Stimulated activated effector memory CD8-positive, alpha-beta T cell treated with anti-CD3 and anti-CD28 coated beads, Interleukin-12 subunit alpha, Interleukin-12 subunit beta, amount 100 ng/mL, for 72 hours (primary cell): ENCODE data around the gene CEP85.
A peak's percentile ranks its signal among the peaks of the same experiment; 100 is the strongest.

ENCODE experiments used
- ATAC-seq: fragments of 150-1000 bp; cut with Tn5 transposase; 2 replicates; pipeline ENCODE4 v1.10.0; 2021
- DNase-seq, 2 donors: peaks; one replicate each; pipeline ENCODE4 v3.0.0; 2021 to 2022; ENCODE audit warnings: low spot score in 2 of 2
- H3K27ac Mint-ChIP-seq: one replicate; pipeline ENCODE4 v1.8.0; 2022; ENCODE audit warnings: mild to moderate bottlenecking, mixed read lengths
- H3K36me3 Mint-ChIP-seq: one replicate; pipeline ENCODE4 v1.8.0; 2022; ENCODE audit warnings: mild to moderate bottlenecking, mixed read lengths
- H3K4me1 Mint-ChIP-seq: one replicate; pipeline ENCODE4 v1.8.0; 2022; ENCODE audit warnings: mixed read lengths
- H3K4me3 Mint-ChIP-seq: one replicate; pipeline ENCODE4 v1.8.0; 2022; ENCODE audit warnings: mild to moderate bottlenecking, mixed read lengths
- H3K9me3 Mint-ChIP-seq: one replicate; pipeline ENCODE4 v1.8.0; 2022; ENCODE audit warnings: mixed read lengths

The CEP85 gene

GRCh38 chr1:26257222-26257621 is 23.2 kb downstream of the CEP85 start:
- Mint-ChIP-seq H3K4me1 (peaks cover 6% of the 10 kb centered on the region), H3K9me3 (no peaks in the 10 kb centered on the region), H3K36me3 (peaks cover 87% of the 10 kb centered on the region), H3K27ac (no peak overlapping the region), H3K4me3 (no peak overlapping the region)
- ATAC-seq: no peak
- DNase-seq: no peak

- H3K4me1 Mint-ChIP-seq: no peaks in the 10 kb centered on the region
- no peaks in the 10 kb centered on the region for H3K9me3 Mint-ChIP-seq
- ATAC-seq (no peak), DNase-seq (no peak)
- H3K27ac Mint-ChIP-seq: no peak overlapping the region
- peaks cover 98% of the 10 kb centered on the region for H3K36me3 Mint-ChIP-seq
- no peak overlapping the region for H3K4me3 Mint-ChIP-seq
Observed at GRCh38 chr1:26259005-26259404, 25.0 kb downstream of the CEP85 start.

- DNase-seq (no peak), ATAC-seq (no peak)
- no peaks in the 10 kb centered on the region for H3K9me3 Mint-ChIP-seq
- H3K4me3 Mint-ChIP-seq: no peak overlapping the region
- H3K27ac Mint-ChIP-seq: no peak overlapping the region
- peaks cover 98% of the 10 kb centered on the region for H3K36me3 Mint-ChIP-seq
- no peaks in the 10 kb centered on the region for H3K4me1 Mint-ChIP-seq
Observed at GRCh38 chr1:26259578-26259977, 25.6 kb downstream of the CEP85 start.

GRCh38 chr1:26263212-26263611 is 29.2 kb downstream of the CEP85 start:
- H3K36me3 Mint-ChIP-seq: peaks cover 92% of the 10 kb centered on the region

GRCh38 chr1:26265405-26265804 is 31.4 kb downstream of the CEP85 start:
- Mint-ChIP-seq H3K9me3 (peaks cover 6% of the 10 kb centered on the region), H3K4me3 (no peak overlapping the region), H3K4me1 (no peaks in the 10 kb centered on the region), H3K36me3 (peaks cover 93% of the 10 kb centered on the region), H3K27ac (no peak overlapping the region)
- ATAC-seq: no peak
- no peak for DNase-seq

More at GRCh38 chr1:26263212-26263611, 29.2 kb downstream of the CEP85 start:
- H3K4me3 Mint-ChIP-seq: no peak overlapping the region
- DNase-seq (no peak), ATAC-seq (no peak)
- no peaks in the 10 kb centered on the region for H3K4me1 Mint-ChIP-seq
- H3K9me3 Mint-ChIP-seq: no peaks in the 10 kb centered on the region
- H3K27ac Mint-ChIP-seq: no peak overlapping the region

- no peak overlapping the region for H3K4me3 Mint-ChIP-seq
Observed at GRCh38 chr1:26268290-26269197, 34.5 kb downstream of the CEP85 start.

GRCh38 chr1:26269198-26269550 is 35.2 kb downstream of the CEP85 start:
- H3K9me3 Mint-ChIP-seq: peaks cover 6% of the 10 kb centered on the region
- H3K36me3 Mint-ChIP-seq: peaks cover 84% of the 10 kb centered on the region
- H3K4me3 Mint-ChIP-seq: no peak overlapping the region
- no peak for ATAC-seq
- no peak overlapping the region for H3K27ac Mint-ChIP-seq
- H3K4me1 Mint-ChIP-seq: peaks cover 1% of the 10 kb centered on the region
- DNase-seq: no peak

More at GRCh38 chr1:26268290-26269197, 34.5 kb downstream of the CEP85 start:
- H3K9me3 Mint-ChIP-seq: peaks cover 6% of the 10 kb centered on the region
- DNase-seq (no peak), ATAC-seq (no peak)
- H3K36me3 Mint-ChIP-seq: peaks cover 88% of the 10 kb centered on the region
- H3K27ac Mint-ChIP-seq: no peak overlapping the region
- H3K4me1 Mint-ChIP-seq: no peaks in the 10 kb centered on the region

- ATAC-seq (no peak), DNase-seq (no peak)
- peak overlapping the region; percentile 87 for H3K27ac Mint-ChIP-seq
- peaks cover 55% of the 10 kb centered on the region for H3K4me1 Mint-ChIP-seq
- peaks cover 84% of the 10 kb centered on the region for H3K36me3 Mint-ChIP-seq
- H3K9me3 Mint-ChIP-seq: no peaks in the 10 kb centered on the region
- H3K4me3 Mint-ChIP-seq: peak overlapping the region; percentile 95
Observed at GRCh38 chr1:26274801-26275425, 40.9 kb downstream of the CEP85 start.

GRCh38 chr1:26275580-26276431 is 41.8 kb downstream of the CEP85 start:
- Mint-ChIP-seq H3K36me3 (peaks cover 81% of the 10 kb centered on the region), H3K4me1 (peaks cover 59% of the 10 kb centered on the region), H3K4me3 (peak overlapping the region; percentile 95), H3K27ac (peak overlapping the region; percentile 87), H3K9me3 (no peaks in the 10 kb centered on the region)
- ATAC-seq (peak; percentile 78), DNase-seq (peak; percentile 65 to 91)

- ATAC-seq (no peak), DNase-seq (no peak)
- H3K27ac Mint-ChIP-seq: peak overlapping the region; percentile 87
- H3K9me3 Mint-ChIP-seq: no peaks in the 10 kb centered on the region
- H3K4me1 Mint-ChIP-seq: peaks cover 65% of the 10 kb centered on the region
- peak overlapping the region; percentile 95 for H3K4me3 Mint-ChIP-seq
- H3K36me3 Mint-ChIP-seq: peaks cover 83% of the 10 kb centered on the region
Observed at GRCh38 chr1:26276432-26276838, 42.4 kb downstream of the CEP85 start.

GRCh38 chr1:26277261-26277661 is 43.3 kb downstream of the CEP85 start:
- Mint-ChIP-seq H3K9me3 (no peaks in the 10 kb centered on the region), H3K4me3 (peak overlapping the region; percentile 95), H3K4me1 (peaks cover 73% of the 10 kb centered on the region), H3K27ac (peak overlapping the region; percentile 87), H3K36me3 (peaks cover 84% of the 10 kb centered on the region)
- DNase-seq: no peak
- no peak for ATAC-seq

- peaks cover 78% of the 10 kb centered on the region for H3K4me1 Mint-ChIP-seq
- peak overlapping the region; percentile 95 for H3K4me3 Mint-ChIP-seq
- H3K27ac Mint-ChIP-seq: peak overlapping the region; percentile 87
- ATAC-seq (no peak), DNase-seq (no peak)
- peaks cover 84% of the 10 kb centered on the region for H3K36me3 Mint-ChIP-seq
- no peaks in the 10 kb centered on the region for H3K9me3 Mint-ChIP-seq
Observed at GRCh38 chr1:26277719-26278118, 43.7 kb downstream of the CEP85 start.

GRCh38 chr1:26278303-26278702 is 44.3 kb downstream of the CEP85 start:
- ATAC-seq (no peak), DNase-seq (no peak)
- peaks cover 84% of the 10 kb centered on the region for H3K36me3 Mint-ChIP-seq
- no peaks in the 10 kb centered on the region for H3K9me3 Mint-ChIP-seq
- H3K4me1 Mint-ChIP-seq: peaks cover 83% of the 10 kb centered on the region
- peak overlapping the region; percentile 95 for H3K4me3 Mint-ChIP-seq
- peak overlapping the region; percentile 87 for H3K27ac Mint-ChIP-seq

- Mint-ChIP-seq H3K9me3 (no peaks in the 10 kb centered on the region), H3K36me3 (peaks cover 89% of the 10 kb centered on the region), H3K27ac (peak overlapping the region; percentile 87), H3K4me3 (peak overlapping the region; percentile 95), H3K4me1 (peaks cover 89% of the 10 kb centered on the region)
- DNase-seq: peak in 1 of 2 donors; percentile 68
- ATAC-seq: peak; percentile 2
Observed at GRCh38 chr1:26278724-26279455, 44.9 kb downstream of the CEP85 start.
